Neural cell (in vitro differentiated cells): ENCODE measurements around the gene PPP1R36.

Experiments used
- EZH2 ChIP-seq: fragments of 200-600, 300-800 bp; shearing (Covaris generic), sonication (generic); IDR thresholded peaks from 2 replicates; pipeline ENCODE4 v1.6.1; 2014; ENCODE audit warnings: antibody characterized with exemption, low read length, borderline replicate concordance, mild to moderate bottlenecking; ENCODE audit not compliant: insufficient read depth, poor library complexity, severe bottlenecking
- MXI1 ChIP-seq: fragments of 450-650 bp; conservative IDR thresholded peaks from 2 replicates; pipeline ENCODE4 v1.6.1; 2014; ENCODE audit warnings: antibody characterized with exemption, mild to moderate bottlenecking; ENCODE audit not compliant: poor library complexity, severe bottlenecking
- POLR2AphosphoS5 ChIP-seq: IDR thresholded peaks from 2 replicates; pipeline ENCODE4 v1.6.1; 2012
- SMC3 ChIP-seq: fragments of 450-650 bp; conservative IDR thresholded peaks from 2 replicates; pipeline ENCODE4 v1.6.1; 2014; ENCODE audit warnings: antibody characterized with exemption, mild to moderate bottlenecking, moderate library complexity; ENCODE audit not compliant: poor library complexity
- TF ChIP-seq, protein P1 (sequence below): fragments of 450-650 bp; IDR thresholded peaks from 2 replicates; pipeline ENCODE4 v1.5.1; 2014; ENCODE audit warnings: antibody characterized with exemption, mild to moderate bottlenecking, moderate library complexity; ENCODE audit not compliant: poor library complexity, severe bottlenecking

DNA sequence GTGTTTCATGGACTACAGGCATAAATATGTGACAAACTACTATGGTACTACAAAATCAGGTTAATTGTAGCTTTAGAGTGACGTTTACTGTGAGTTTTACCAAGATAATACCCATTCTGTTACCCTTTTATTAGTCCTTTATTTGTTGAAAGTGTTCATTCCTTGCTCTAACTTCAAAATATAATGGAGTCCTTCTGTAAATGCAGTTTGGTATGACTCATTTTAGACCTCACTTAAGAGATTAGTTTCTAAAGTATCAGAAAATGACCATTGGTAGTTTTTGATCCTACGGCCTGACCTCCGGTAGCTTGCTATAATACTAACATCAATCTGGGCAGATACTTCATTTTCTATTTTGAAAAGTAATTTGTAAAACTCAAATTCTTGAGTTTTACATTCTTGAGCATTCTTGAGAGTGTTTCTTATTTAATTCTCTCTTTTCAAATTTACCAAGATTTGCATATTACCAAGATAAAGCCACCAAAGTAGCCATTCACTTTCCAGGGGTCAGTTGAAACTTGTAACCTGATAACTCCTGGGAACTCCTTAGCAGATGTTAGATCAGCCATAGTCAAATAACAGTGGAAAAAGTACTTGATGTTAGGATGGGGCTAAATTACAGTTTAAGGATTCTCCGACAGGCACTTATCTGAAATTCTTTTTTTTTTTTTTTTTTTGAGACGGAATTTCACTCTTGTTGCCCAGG lies 5.0 kb upstream of the PPP1R36 start:
- TF ChIP-seq SMC3 (no peak), POLR2AphosphoS5 (no peak), EZH2 (no peak), MXI1 (no peak)
- TF ChIP-seq, protein P1, sequence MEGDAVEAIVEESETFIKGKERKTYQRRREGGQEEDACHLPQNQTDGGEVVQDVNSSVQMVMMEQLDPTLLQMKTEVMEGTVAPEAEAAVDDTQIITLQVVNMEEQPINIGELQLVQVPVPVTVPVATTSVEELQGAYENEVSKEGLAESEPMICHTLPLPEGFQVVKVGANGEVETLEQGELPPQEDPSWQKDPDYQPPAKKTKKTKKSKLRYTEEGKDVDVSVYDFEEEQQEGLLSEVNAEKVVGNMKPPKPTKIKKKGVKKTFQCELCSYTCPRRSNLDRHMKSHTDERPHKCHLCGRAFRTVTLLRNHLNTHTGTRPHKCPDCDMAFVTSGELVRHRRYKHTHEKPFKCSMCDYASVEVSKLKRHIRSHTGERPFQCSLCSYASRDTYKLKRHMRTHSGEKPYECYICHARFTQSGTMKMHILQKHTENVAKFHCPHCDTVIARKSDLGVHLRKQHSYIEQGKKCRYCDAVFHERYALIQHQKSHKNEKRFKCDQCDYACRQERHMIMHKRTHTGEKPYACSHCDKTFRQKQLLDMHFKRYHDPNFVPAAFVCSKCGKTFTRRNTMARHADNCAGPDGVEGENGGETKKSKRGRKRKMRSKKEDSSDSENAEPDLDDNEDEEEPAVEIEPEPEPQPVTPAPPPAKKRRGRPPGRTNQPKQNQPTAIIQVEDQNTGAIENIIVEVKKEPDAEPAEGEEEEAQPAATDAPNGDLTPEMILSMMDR = no peak
